NCI-H1694 treated with DMSO at 0.1 percent for 48 hours (cell line): ENCODE results near the gene BAD.

Source experiments
- DNase-seq: peaks from one replicate; lab custom pipeline; 2025; lab: John Stamatoyannopoulos, UW

The BAD gene

GRCh38 chr11:64275841-64276240, 8.6 kb downstream of the BAD start:
- DNase-seq, result no peak

- DNase-seq, result no peak
These were observed 9.2 kb downstream of the BAD start for GRCh38 chr11:64275031-64275800.

GRCh38 chr11:64269540-64270220, 14.8 kb downstream of the BAD start:
- DNase-seq, result peak; percentile 98

- DNase-seq, result no peak
These were observed 15.4 kb downstream of the BAD start for GRCh38 chr11:64268893-64269539.

- DNase-seq, result no peak
These were observed 16.2 kb downstream of the BAD start for GRCh38 chr11:64268025-64268892.

- no peak for DNase-seq
These were observed 17.1 kb downstream of the BAD start for GRCh38 chr11:64267207-64267945.

GRCh38 chr11:64266339-64266738, 18.1 kb downstream of the BAD start:
- DNase-seq, result no peak

GRCh38 chr11:64265176-64266160, 19.0 kb downstream of the BAD start:
- no peak for DNase-seq

GRCh38 chr11:64264371-64264852, 20.1 kb downstream of the BAD start:
- no peak for DNase-seq

GRCh38 chr11:64263947-64264317, 20.5 kb downstream of the BAD start:
- no peak for DNase-seq

GRCh38 chr11:64263021-64263946, 21.2 kb downstream of the BAD start:
- no peak for DNase-seq

- no peak for DNase-seq
These were observed 22.0 kb downstream of the BAD start for GRCh38 chr11:64262271-64263002.

- no peak for DNase-seq
These were observed 22.8 kb downstream of the BAD start for GRCh38 chr11:64261556-64262080.

GRCh38 chr11:64260147-64260708, 24.2 kb downstream of the BAD start:
- DNase-seq, result no peak

- no peak for DNase-seq
These were observed 24.9 kb downstream of the BAD start for GRCh38 chr11:64259533-64260067.

- no peak for DNase-seq
These were observed 25.4 kb downstream of the BAD start for GRCh38 chr11:64258946-64259532.

- DNase-seq, result no peak
These were observed 26.1 kb downstream of the BAD start for GRCh38 chr11:64258356-64258755.
